Keratinocyte (primary cell): Measurements from ENCODE around the gene L3MBTL4.

Experiments used
- CTCF ChIP-seq, 3 experiments: IDR thresholded peaks in 1 of 3; conservative IDR thresholded peaks in 1 of 3; optimal IDR thresholded peaks in 1 of 3; 2 replicates in 2 of 3; 3 replicates in 1 of 3; pipeline versions ENCODE3 to v1.5.1; 2011; ENCODE audit warnings: low read length in 3 of 3, mild to moderate bottlenecking in 3 of 3, moderate library complexity in 2 of 3, control low read depth in 1 of 3, inconsistent platforms in 1 of 3; ENCODE audit not compliant: insufficient read depth in 2 of 3; ENCODE audit errors: extremely low read depth in 1 of 3
- EZH2 ChIP-seq: IDR thresholded peaks from one replicate; pipeline ENCODE4 v1.6.1; 2012; ENCODE audit warnings: inconsistent platforms, mild to moderate bottlenecking, low read length, moderate library complexity

- no peak for TF ChIP-seq CTCF (optimal IDR thresholded peaks at IDR 0.05 in 1 of 3, IDR thresholded peaks at IDR 0.05 in 1 of 3, conservative IDR thresholded peaks at IDR 0.05 in 1 of 3; ENCODE audit: extremely low read depth in 1 of 3, insufficient read depth in 2 of 3, low read length in 3 of 3)
- TF ChIP-seq EZH2 = no peak
Measured at GRCh38 chr18:6362559-6363129, 52.1 kb downstream of the L3MBTL4 start.
